Esophagus squamous epithelium (tissue), 4 donors: ENCODE results near the gene NSMF.

Source experiments
- CTCF ChIP-seq, 6 experiments: fragments of 450-650 bp in 4 of 6; fragments of 200-600 bp in 2 of 6; sonication (generic) in 2 of 6; IDR thresholded peaks; one replicate each; pipeline ENCODE4 v1.5.1; 2016 to 2019; ENCODE audit warnings: antibody characterized with exemption in 6 of 6, mild to moderate bottlenecking in 4 of 6, moderate library complexity in 4 of 6
- POLR2A ChIP-seq, 4 donors: fragments of 450-650 bp; IDR thresholded peaks; one replicate each; pipeline ENCODE4 v1.6.1; 2017; ENCODE audit warnings: antibody characterized with exemption in 4 of 4, mild to moderate bottlenecking in 4 of 4, moderate library complexity in 3 of 4

DNA sequence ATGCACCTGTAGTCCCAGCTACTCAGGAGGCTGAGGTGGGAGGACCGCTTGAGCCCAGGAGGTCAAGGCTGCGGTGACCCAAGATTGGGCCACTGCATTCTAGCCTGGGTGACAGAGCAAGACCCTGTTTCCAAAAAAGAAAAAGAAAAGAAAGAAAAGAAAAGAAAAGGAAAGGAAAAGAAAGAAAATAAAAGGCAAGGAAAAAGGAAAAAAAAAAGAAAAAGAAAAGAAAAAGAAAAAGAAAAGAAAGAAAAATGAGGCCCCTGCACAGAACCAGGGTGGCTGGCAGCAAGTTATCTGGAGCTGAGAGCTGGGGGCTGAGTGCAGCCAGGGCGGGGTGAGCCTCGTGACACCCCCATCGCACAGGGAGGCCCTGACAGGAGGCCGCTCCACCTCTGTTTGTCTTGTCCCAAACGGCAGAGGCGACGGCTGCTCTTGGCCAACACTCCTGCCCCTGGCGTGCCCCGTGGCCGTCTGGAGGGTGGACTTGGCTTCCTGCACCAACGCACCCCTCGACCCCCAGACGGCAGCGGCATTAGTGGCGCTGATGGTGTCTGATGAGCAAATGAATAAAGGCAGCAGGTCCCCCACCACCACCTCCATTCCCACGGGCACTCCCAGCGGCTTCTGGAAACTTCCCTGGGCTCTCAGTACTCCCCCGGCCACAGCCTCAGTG, 52.9 kb downstream of the NSMF start:
- TF ChIP-seq POLR2A (IDR thresholded peaks at IDR 0.05), result no peak
- no peak for TF ChIP-seq CTCF (IDR thresholded peaks at IDR 0.05)
